Gastrocnemius medialis (tissue), 4 donors: ENCODE data around the gene RNF151. TPM values are rescaled to one million over a fixed set of nuclear protein-coding genes. Genes with fewer than 3 reads are reported as not detected.
A peak's percentile ranks its signal among the peaks of the same experiment; 100 is the strongest.
"Not testable (repeated sequence)": the region's sequence is repeated elsewhere in the genome, so short reads cannot be mapped to it uniquely, and the experiment has no call there.

Source experiments
- ATAC-seq, 2 donors: fragments of 150-250 bp; one replicate each; pipeline ENCODE4 v1.9.1; 2016
- DNase-seq, 2 donors: peaks; one replicate each; pipeline ENCODE4 v3.0.0-alpha.2; 2019
- H3K27ac ChIP-seq, 4 donors: fragments of 200-600 bp; sonication (generic); 1 replicate in 1 of 4; 2 replicates in 3 of 4; pipeline ENCODE4 v1.5.1; 2016 to 2018; ENCODE audit warnings: mild to moderate bottlenecking in 2 of 4, moderate library complexity in 1 of 4
- H3K27me3 ChIP-seq, 3 donors: fragments of 200-600 bp; sonication (generic) in 2 of 3; 1 replicate in 1 of 3; 2 replicates in 2 of 3; pipeline versions ENCODE4 v1.5.1 to v1.6.0; 2016 to 2019; ENCODE audit warnings: mild to moderate bottlenecking in 1 of 3, moderate library complexity in 1 of 3
- H3K36me3 ChIP-seq, 2 donors: fragments of 200-600 bp; sonication (generic) in 1 of 2; one replicate each; pipeline ENCODE4 v1.5.1; 2017 to 2018
- H3K4me1 ChIP-seq, 2 donors: fragments of 200-600 bp; sonication (generic) in 1 of 2; one replicate each; pipeline ENCODE4 v1.5.1; 2016 to 2017; ENCODE audit warnings: mild to moderate bottlenecking in 2 of 2
- H3K4me3 ChIP-seq, 4 donors: fragments of 200-600 bp; sonication (generic) in 3 of 4; 1 replicate in 1 of 4; 2 replicates in 3 of 4; pipeline ENCODE4 v1.5.1; 2016 to 2019; ENCODE audit warnings: mild to moderate bottlenecking in 2 of 4
- H3K9me3 ChIP-seq, 3 donors: fragments of 200-600 bp; sonication (generic) in 2 of 3; 1 replicate in 1 of 3; 2 replicates in 2 of 3; pipeline ENCODE4 v1.5.1; 2016 to 2019
- CTCF ChIP-seq, 5 experiments: fragments of 450-650 bp in 3 of 5; fragments of 200-600 bp in 2 of 5; sonication (generic) in 2 of 5; IDR thresholded peaks in 4 of 5; conservative IDR thresholded peaks in 1 of 5; 1 replicate in 4 of 5; 2 replicates in 1 of 5; pipeline ENCODE4 v1.5.1; 2016 to 2019; ENCODE audit warnings: antibody characterized with exemption in 5 of 5, mild to moderate bottlenecking in 3 of 5, moderate library complexity in 3 of 5
- POLR2A ChIP-seq, 2 donors: fragments of 450-650 bp; IDR thresholded peaks; one replicate each; pipeline ENCODE4 v1.6.1; 2017; ENCODE audit warnings: antibody characterized with exemption in 2 of 2, mild to moderate bottlenecking in 2 of 2, moderate library complexity in 2 of 2
- in situ Hi-C, 4 donors: fragments of 200-750 bp; cut with MboI; loops; one replicate each; pipeline versions ENCODE4 v1.15.0 to v1.8.0; 2017; ENCODE audit warnings: low sequenced_read_pairs in 4 of 4
- intact Hi-C: fragments of 100-400 bp; cut with DNase I; formaldehyde crosslinking; loops from one replicate; pipeline ENCODE4 v1.15.1; 2023; ENCODE audit warnings: low total_unique reads
- total RNA-seq, 4 donors: library from RNA; depleted of rRNA; stranded (reverse); fragments of >200 nt; gene quantifications; one replicate each; pipeline versions ENCODE4 v1.1.0 to v1.2.3, GENCODE V29; 2016

The RNF151 gene
- total RNA-seq, 4 donors from 2014 or later = not detected

GRCh38 chr16:1938316-1938715 is 28.3 kb upstream of the RNF151 start:
- ATAC-seq (no peak), DNase-seq (peak in 1 of 2 donors; percentile 71)
- no peak for TF ChIP-seq CTCF (IDR thresholded peaks at IDR 0.05 in 4 of 5, conservative IDR thresholded peaks at IDR 0.05 in 1 of 5)
- TF ChIP-seq POLR2A (IDR thresholded peaks at IDR 0.05) = peak in 1 of 2 donors; percentile 20
- Histone ChIP-seq H3K9me3 (no peaks in the 10 kb centered on the region), H3K4me1 (peaks cover 19 to 32% of the 10 kb centered on the region in 2 donors), H3K27me3 (no peaks in the 10 kb centered on the region), H3K4me3 (no peak overlapping the region), H3K36me3 (peaks cover 4 to 39% of the 10 kb centered on the region in 2 donors), H3K27ac (peak overlapping the region in 3 of 4 donors; percentile 98 to 100 (median 99))
- intact Hi-C loops = no loop called here
- in situ Hi-C loops = no loop called here

- TF ChIP-seq CTCF (IDR thresholded peaks at IDR 0.05 in 4 of 5, conservative IDR thresholded peaks at IDR 0.05 in 1 of 5) (no peak), POLR2A (IDR thresholded peaks at IDR 0.05) (no peak)
- Histone ChIP-seq H3K4me1 (peaks cover 24 to 32% of the 10 kb centered on the region in 2 donors), H3K9me3 (no peaks in the 10 kb centered on the region), H3K27me3 (no peaks in the 10 kb centered on the region), H3K27ac (peak overlapping the region in 3 of 4 donors; percentile 98 to 100 (median 99)), H3K36me3 (peaks cover 4 to 39% of the 10 kb centered on the region in 2 donors), H3K4me3 (no peak overlapping the region)
- DNase-seq (no peak), ATAC-seq (no peak)
- in situ Hi-C loops = no loop called here
- intact Hi-C loops = no loop called here
These were observed 27.7 kb upstream of the RNF151 start for GRCh38 chr16:1938910-1939309.

GRCh38 chr16:1939833-1940232 is 26.8 kb upstream of the RNF151 start:
- Histone ChIP-seq H3K27ac (peak overlapping the region; percentile 98 to 100 (median 98)), H3K36me3 (peaks cover 4 to 39% of the 10 kb centered on the region in 2 donors), H3K4me1 (peaks cover 28 to 37% of the 10 kb centered on the region in 2 donors)
- in situ Hi-C loops, H3K9me3 ChIP-seq, DNase-seq, H3K4me3 ChIP-seq, H3K27me3 ChIP-seq, ATAC-seq: not testable (repeated sequence)
- intact Hi-C loops = loop anchor here (10.0 kb wide), 1 partner anchor 595 kb away; the partner anchor contains the start of genes CEMP1 and PDPK1

GRCh38 chr16:1940273-1941161 is 26.1 kb upstream of the RNF151 start:
- no peaks in the 10 kb centered on the region for H3K27me3 ChIP-seq
- in situ Hi-C loops (no loop called here), intact Hi-C loops (loop anchor here (10.0 kb wide), 1 partner anchor 594 kb away; the partner anchor contains the start of genes CEMP1 and PDPK1)
- H3K9me3 ChIP-seq = no peaks in the 10 kb centered on the region
- TF ChIP-seq CTCF (IDR thresholded peaks at IDR 0.05 in 4 of 5, conservative IDR thresholded peaks at IDR 0.05 in 1 of 5) (no peak), POLR2A (IDR thresholded peaks at IDR 0.05) (peak in 1 of 2 donors; percentile 26)
- H3K36me3 ChIP-seq = peaks cover 4 to 39% of the 10 kb centered on the region in 2 donors
- H3K4me3 ChIP-seq = peak overlapping the region in 2 of 4 donors; percentile 13 to 15
- H3K27ac ChIP-seq = peak overlapping the region; percentile 98 to 100 (median 98)
- peaks cover 28 to 42% of the 10 kb centered on the region in 2 donors for H3K4me1 ChIP-seq
- peak in 1 of 2 donors; percentile 88 for DNase-seq
- peak; percentile 15 to 50 for ATAC-seq
